Tibial nerve (tissue), 4 donors: ENCODE results near the gene GARRE1.
"Not testable (repeated sequence)": the region's sequence is repeated elsewhere in the genome, so short reads cannot be mapped to it uniquely, and the experiment has no call there.

Source experiments
- CTCF ChIP-seq, 5 experiments: fragments of 200-600 bp in 3 of 5; fragments of 450-650 bp in 2 of 5; sonication (generic) in 3 of 5; IDR thresholded peaks; one replicate each; pipeline ENCODE4 v1.5.1; 2016 to 2019; ENCODE audit warnings: antibody characterized with exemption in 5 of 5, mild to moderate bottlenecking in 3 of 5, moderate library complexity in 2 of 5
- EP300 ChIP-seq, 2 donors: sonication (generic); formaldehyde crosslinking; IDR thresholded peaks; one replicate each; pipeline ENCODE4 v1.6.1; 2017; ENCODE audit warnings: antibody characterized with exemption in 2 of 2, mild to moderate bottlenecking in 1 of 2
- POLR2A ChIP-seq, 2 donors: fragments of 450-650 bp; IDR thresholded peaks; one replicate each; pipeline ENCODE4 v1.6.1; 2017; ENCODE audit warnings: antibody characterized with exemption in 2 of 2, mild to moderate bottlenecking in 2 of 2, moderate library complexity in 2 of 2

- not testable (repeated sequence) for TF ChIP-seq CTCF, POLR2A, EP300 (IDR thresholded peaks at IDR 0.05)
Observed at GRCh38 chr19:34253167-34253566, 1.2 kb upstream of the GARRE1 start.
